Stimulated activated CD8-positive, alpha-beta memory T cell treated with anti-CD3 and anti-CD28 coated beads, Interleukin-4, amount 100 ng/mL, for 24 hours (primary cell): ENCODE measurements around the gene TSPYL1.
"Not testable (repeated sequence)": the region's sequence is repeated elsewhere in the genome, so short reads cannot be mapped to it uniquely, and the experiment has no call there.

Experiments used
- DNase-seq: peaks from one replicate; pipeline ENCODE4 v3.0.0-alpha.2; 2020; ENCODE audit warnings: low read depth

Gene TSPYL1

DNA sequence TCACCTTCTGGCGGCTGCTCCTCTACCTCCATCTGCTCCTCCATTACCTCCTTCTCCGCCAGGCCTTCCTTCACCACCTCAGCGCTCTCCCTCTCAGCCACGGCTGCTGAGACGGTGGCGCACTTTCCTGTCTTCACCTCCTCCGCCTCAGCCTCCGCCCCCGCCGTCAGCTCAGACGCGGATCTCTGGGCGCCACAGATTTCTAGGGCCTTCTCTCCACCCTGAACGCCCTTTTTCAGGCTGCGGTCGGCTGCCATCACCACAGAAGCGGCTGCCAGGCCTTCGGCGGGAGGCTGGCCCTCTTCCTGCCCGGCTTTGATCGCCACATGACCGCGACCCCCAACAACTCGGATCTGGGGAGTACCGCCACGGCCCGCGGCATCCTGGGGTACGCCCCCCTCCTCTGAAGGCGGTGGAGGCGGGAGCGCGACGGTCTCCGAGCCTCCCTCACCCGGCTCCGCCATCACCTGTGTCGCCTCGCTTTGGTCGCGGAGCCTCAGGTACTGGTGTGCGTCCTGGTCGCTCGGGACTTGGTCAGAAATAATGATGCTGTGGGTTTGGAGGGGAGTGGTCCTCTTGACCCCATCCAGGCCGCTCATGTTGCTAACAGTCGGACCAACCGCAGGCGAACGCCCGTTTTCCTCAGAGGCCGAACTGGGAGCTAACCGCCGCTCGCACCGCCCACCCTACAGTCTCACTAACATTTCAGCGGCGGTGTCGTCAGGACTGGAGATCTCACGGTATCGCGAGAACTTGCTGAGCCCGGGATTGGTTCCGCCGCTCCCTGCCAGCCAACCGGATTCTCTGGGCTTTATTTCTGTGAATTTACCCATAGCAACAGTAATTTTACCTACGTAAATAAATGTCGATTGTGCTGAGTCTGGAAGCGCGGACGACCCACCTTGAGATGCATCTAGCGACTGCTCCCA lies at the start of gene TSPYL1:
TSS of gene TSPYL1 (minus strand) at position 699 of the 929 bp plus-strand sequence. CDS start at position 599, 100 bp downstream.
- DNase-seq, result peak; percentile 88

DNA sequence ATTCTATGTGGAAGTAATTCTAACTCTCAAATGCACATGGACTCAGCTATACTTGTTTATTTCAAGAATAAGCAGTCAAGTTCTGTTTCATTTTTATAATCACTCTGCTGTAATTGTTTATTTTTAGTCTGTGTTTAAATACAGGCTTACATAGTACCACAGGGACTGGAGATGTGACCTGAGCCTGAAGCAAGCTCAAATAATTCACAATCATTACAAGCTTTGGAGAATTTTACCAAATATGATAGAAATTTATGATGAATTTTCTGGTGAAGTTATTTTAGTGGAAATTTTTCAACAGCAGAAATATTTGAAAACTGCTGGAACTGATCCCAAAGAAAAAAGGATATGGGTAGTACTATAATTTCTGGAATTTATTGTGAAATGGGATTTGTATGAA lies 49.4 kb upstream of the TSPYL1 start:
- no peak for DNase-seq

DNA sequence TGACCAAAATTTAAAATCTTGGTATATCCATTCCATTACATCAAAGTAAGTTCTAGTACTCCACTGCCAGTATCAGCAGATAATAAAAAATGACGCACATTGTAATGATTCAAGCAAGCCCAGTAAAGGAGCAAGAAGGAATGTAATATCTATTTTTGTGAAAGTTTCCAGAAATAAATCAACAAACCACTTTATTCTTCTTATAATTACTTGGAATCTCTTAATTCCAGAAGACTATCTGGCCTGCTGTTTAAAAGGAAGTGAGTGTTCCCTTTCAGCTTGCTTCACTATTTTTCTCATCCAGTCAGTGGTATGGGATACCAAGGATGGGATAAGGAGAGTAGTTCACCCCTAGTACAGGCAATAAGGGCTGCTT lies 48.8 kb upstream of the TSPYL1 start:
- DNase-seq, result no peak

DNA sequence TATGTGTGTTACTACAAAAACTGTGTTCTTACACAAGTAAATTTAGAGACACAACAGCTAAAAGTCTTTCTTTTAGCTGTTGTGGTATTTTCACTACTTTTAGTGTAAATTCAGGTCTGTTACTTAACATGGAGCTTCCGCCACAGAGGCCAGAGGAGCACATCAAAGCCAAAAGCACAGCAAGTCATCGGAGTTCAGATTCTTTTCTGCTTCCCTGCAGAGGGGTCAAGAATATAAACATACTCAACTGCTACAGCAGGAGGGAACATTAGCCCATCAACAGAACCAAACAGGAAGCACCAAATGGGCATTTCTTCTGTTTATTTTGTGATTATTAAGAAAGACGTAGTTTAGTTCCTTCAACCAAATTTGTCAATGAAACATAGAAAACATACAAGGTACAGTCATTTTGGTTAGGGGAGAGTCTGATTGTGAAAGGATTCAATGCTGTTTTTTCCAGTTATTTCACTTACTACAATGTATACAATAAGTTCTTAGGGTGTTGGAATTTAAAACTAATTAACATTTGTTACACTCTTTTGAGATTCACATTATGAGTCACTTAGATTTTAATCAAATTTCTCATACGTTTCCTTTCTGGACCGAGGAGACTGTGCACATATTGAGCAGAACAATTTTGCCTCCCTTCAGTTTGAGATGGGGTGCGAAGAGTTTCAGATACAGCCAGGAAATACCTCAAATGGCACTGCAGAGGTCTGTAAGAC lies 48.2 kb upstream of the TSPYL1 start:
- no peak for DNase-seq

DNA sequence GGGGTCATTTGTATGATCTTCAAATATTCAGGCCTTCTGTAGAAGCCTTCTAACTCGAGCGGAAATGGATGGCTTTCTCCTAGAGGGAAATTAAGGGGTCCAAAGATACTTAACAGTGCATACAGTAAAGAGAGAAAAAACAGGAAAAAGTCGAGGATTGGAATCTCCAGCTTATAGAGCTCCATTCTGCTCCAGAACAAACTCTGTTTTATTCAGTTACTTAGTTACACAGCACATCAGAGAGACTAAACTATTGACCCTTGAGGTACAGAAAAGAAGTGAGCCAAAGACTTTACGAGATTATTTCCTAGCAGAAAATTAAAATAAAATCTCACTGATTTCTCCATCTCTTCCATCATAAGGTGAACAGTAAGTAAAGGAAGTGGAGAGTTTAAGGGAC lies 47.3 kb upstream of the TSPYL1 start:
- no peak for DNase-seq

DNA sequence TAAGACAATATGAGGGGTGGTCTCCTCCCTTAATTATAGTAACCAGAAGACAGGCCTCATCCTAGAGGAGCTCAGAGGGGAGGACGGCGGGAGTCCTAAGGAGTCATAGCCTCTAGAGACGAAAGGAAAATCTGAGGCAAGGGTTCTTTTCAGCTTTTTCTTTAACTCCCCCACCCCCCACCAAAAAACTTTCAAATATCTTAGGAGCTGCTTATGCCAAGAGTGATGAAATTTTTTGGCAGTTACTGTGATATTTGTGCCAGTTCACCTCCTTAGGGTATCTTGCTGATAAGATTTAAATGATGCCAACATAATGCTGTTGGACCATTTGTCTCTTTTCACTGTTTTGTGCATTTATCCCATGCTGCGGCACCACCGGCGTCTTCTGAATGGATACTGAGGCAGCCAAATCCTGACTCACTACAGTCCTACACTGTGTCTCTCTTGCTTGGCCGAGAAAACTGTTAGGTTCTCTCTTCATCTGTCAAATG lies 46.5 kb upstream of the TSPYL1 start:
- no peak for DNase-seq

DNA sequence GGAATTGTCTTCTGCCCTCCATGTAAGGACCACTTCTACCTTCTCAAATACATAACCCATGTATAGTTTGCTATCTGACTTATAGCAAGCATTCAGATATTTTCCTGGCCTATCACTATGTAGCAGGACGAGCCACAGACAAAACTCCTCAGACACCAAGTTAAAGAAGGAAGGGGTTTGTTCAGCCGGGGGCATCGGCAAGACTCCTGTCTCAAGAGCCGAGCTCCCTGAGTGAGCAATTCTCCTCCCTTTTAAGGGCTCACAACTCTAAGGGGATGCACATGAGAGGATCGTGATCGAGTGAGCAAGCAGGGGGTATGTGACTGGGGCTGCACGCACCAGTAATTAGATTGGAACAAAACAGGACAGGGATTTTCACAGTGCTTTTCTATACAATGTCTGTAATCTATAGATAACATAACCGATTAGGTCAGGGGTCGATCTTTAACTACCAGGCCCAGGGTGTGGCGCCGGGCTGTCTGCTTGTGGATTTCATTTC lies 46.0 kb upstream of the TSPYL1 start:
- DNase-seq, result not testable (repeated sequence)

DNA sequence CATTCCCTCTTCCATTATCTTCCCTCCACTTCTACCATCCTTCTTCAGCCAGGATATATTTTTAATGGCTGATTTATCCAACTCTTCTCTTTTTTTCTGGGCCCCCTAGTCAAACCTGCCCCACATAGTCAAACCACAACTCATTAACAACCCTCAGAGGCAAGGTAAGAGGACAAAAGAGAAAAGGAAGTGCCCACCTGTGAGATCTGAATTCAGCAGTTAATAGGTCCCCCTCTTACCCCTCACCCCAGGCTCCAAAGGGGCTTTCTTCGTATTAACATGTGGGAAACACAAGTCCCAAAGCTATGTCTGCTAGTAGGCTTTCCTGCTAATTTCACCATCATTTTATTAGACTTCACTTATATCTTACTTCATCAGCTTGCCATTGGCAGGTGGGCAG lies 44.1 kb upstream of the TSPYL1 start:
- DNase-seq, result no peak

DNA sequence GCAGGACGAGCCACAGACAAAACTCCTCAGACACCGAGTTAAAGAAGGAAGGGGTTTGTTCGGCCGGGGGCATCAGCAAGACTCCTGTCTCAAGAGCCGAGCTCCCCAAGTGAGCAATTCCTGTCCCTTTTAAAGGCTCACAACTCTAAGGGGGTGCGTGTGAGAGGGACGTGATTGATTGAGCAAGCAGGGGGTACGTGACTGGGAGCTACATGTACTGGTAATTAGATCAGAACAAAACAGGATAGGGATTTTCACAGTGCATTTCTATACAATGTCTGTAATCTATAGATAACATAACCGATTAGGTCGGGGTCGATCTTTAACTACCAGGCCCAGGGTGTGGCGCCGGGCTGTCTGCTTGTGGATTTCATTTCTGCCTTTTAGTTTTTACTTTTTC lies 42.2 kb upstream of the TSPYL1 start:
- DNase-seq, result not testable (repeated sequence)

DNA sequence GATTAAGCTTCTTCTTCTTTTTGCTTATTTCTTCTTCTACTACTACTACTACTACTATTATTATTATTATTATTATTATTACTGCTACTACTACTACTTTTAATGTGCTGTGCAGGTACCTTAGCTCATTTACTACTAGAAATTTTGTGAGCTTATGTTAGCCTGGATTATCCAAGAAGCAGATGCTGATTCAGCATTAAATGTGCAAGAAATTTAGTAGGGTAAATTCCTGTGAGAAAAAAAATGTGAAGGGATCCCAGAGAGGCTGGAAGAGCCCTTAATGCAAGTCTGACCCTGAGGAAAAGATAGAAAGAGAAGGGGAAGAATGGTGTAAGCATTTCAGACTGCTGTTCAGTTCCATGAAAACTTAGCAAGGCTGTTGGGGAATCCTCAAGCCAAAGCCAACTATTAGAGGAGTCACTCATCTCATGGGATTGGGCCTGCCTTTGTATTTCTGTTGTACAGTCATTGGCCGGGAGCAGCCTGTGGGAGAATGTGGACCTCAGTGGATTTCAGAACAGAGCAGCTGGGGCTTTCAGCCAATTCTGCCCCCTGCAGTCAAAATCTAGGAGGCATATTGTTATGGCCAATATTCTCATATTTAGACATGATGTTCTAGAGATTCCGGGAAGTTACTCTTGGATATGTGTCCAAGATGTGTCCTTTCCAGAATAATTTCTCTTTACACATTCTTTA lies 37.2 kb upstream of the TSPYL1 start:
- no peak for DNase-seq

DNA sequence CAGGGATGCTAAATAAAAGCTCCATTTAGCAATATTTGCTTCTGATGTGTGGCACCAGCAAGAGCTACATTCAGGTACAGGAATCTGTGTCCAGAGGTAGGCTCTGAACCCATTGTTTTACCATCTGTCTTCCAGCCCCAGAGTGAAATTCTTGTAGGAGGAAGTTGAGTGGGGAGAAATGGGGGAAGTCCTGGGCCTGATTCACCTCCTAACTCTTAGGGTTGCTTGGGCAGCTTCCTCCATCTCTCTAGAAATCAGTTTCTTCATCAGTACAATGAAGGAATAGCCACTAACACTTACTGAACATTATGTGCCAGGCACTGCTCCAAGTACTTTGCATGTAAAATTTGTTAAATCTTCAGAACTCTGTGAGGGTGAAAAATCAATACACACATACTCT lies 35.1 kb upstream of the TSPYL1 start:
- DNase-seq, result no peak

DNA sequence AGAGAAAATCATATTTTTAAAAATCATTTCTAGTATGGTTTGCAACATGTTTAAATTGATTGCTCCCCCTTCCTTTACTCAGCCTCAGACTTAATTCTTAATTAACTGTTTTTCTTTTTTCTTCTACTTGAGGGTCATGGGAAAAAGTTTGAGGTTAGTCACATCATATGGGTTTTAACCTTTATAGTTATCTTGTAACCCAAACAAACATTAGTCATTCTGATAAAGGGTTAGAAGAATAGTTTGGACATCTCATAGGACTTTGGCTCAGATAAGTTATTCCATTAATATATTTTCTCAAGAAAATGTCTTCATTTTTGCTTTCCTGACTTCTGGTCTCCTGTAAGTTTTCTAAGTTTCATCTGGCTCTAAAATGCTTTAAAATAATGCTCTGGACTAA lies 34.5 kb upstream of the TSPYL1 start:
- no peak for DNase-seq

DNA sequence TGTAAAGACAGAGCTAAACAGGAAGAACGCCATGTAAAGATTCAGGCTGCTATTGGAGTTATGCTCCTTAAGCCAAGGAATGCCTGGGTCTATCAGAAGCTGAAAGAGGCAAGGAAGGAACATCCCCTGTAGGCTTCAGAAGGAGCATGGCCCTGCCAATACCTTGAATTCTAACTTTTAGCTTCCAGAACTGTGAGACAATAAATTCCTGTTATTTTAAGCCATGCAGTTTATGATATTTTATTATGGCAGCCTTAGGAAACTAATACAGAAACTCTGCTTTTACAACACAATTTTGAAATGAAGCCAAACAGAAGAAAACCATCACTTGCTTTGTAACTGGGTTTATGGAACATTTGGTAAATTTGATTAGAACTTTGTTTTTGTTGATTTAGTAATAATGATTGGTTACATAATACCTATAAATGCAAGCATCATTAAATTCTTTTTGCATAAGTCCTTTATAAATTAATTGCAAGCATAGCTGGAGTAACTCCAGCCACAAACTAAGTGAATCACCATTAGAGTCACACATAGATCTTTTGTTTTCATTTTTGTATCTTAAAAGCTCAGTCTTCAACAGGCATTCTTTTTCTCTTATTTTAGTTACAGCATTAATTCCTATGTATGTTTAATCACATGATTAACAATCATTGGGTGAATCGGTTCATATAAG lies 33.5 kb upstream of the TSPYL1 start:
- DNase-seq, result no peak

DNA sequence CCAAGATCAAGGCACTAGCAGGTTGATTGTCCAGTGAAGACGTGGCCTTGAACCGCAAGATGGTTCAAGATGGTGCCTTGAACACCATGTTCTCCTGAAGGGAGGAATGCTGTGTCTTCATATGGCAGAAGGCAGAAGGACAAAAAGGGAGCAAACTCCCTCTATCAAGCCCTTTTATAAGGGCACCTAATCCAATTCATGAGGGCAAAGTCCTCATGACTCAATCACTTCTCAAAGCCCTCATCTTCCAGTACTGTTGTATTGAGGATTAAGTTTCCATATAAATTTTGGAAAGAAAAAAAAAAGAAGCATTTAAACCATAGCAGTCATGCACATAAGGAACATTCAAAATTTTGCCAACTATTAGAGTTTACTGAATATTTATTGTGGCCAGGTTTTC lies 29.9 kb upstream of the TSPYL1 start:
- DNase-seq, result no peak

DNA sequence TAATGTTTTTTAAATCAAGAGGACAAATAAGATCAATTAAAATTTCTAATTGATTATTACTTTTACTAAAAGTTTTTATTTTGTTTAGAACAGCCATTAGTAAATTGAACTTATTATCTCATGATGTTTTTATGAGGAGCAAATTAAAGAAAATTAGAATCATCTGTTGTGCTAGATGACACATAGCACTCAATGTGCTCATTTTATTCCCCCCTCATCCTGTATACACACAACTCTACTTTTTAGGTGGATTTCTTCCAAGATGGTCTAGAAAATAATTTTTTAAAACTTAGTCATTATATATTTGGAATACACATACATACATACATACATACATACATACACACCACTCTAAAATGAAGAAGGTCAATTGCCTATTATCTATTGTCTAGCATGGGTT lies 29.3 kb upstream of the TSPYL1 start:
- DNase-seq, result no peak

DNA sequence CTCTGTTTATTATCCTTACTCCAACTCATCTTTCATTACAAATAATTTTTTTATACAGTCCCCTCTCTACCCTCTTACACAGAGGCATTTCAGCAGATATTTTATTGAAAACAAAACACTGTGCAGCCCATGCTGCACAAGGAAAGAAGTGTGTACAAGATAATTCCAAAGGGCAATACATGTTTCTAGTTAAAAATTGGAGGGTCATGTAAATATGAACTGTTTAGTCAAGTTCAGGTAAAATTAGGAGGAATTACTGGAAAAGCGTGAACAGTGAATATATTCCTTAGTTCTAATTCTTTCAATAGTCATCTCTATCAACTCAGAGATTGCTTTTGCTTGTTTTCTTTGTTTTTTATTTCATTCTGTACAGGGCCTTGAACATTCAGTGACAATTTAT lies 27.9 kb upstream of the TSPYL1 start:
- no peak for DNase-seq

DNA sequence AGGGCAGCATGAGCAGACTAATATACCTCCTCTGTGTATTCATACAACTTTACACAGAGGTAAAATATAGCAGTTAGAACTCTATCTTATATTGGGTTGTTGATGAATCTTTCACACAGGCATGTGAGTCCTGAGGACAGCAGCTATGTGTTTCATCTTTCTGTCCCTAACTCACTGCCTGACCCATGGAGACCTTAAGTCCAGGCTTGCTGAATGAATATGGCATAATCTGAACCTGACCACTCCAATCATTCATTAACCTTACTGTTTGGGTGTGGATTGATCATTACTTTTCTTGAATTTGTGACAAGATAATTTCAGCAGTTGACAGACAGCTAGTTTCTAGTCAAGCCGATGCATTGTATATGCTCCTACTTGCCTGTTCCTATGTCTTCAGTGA lies 27.3 kb upstream of the TSPYL1 start:
- no peak for DNase-seq

DNA sequence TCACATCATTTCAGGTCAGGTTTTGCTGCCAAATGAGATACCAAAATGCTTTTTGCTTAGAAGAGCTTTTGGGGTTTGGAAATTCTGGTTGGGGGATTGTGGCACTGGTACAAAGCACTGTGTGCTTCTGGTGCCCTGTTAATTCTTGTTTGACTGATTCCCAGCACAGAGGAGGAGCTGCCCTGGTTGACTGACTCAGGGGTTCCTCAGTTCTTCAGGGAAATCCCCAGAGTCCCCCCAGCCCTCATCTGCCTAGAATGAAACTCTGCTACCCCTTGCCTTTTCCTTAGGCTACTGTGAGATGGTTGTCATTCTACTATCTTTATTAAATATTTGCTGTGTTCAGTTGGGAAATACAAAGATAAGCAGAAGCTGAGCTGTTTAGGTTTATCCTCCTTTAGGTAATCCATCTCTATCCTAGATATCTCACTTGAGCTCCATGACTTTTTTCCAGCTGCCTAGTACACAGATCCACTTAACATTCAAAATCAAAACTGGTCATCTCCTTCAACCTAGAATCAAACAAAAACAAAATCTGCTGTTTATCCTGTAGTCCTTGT lies 24.9 kb upstream of the TSPYL1 start:
- DNase-seq, result no peak

DNA sequence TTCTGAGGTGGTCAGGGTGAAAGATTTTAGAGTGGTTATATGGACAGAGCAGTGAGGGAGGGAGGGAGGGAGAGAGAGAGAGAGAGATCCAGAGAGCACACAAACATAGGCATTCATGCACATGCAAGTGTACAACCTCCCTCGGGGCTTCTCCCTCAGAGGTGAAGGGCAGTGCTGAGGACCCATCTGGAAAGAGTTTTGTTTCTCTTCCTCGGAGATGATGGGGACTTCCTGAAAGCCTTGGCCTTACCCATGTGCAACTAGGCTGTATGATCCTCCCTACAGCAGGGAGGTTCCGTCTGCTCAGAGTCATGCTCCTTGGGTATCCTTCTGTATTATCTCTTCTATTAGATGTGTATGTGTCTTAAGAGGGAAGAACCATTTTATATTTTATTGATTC lies 21.4 kb upstream of the TSPYL1 start:
- DNase-seq, result no peak

DNA sequence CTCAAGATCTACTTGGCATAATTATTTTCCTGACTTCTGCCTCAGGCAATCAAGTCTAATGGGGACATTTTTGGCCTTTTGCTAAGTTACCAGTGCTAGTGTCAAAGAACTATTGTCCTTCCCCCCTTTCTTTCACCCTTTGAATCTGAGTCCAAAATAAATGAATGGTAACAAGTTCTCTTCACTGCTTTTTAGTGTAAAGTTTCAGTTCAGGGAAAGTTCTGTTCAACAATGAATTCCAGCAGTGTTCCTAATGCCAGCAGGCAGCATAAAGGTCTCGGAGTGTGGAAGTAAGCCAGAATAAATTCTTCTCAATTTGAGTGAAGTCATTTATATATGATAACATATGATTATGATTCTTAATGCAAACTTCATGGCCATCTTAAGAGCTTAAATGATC lies 20.8 kb upstream of the TSPYL1 start:
- DNase-seq, result no peak

DNA sequence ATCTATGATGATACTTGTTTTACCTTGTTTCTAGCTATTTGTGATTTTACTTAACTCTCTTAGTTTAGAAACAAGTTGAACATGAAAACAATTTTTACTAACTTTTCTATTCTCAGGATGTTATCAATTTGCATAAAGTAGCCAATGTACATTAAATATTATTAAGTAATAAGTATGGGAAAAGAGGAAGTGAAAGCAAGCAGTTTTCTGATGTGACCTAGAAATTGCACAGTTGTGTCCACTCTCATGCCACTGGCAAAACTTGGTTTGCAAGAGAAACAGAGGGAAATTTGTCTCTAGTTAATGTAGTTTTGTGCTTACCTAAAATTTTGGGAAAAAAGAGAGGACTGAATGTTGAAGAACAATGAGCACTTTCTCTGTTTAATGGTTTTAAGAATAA lies 19.2 kb upstream of the TSPYL1 start:
- no peak for DNase-seq

DNA sequence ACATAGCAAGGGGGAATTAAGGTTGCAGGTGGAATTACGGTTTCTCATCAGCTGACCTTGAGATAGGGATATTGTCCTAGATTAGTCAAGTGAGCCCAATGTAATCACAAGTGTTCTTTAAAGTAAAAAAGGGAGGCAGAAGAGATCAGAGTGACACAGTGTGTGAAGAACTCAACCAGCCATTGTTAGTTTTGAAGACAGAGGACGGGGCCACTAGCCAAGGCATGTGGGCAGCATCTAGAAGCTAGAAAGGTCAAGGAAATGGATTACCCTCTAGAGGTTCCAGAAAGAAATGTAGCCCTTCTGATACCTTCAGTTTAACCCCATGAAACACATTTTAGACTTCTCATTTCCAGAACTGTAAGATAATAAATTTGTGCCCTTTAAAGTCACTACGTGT lies 18.5 kb upstream of the TSPYL1 start:
- DNase-seq, result no peak
